DLD1 (cell line): ENCODE results near the gene HHIP.

Source experiments
- in situ Hi-C: cut with HindIII; loops from 2 replicates; pipeline ENCODE4 v1.10.0; 2017; ENCODE audit warnings: low sequenced_read_pairs

Gene HHIP

GRCh38 chr4:144705601-144706590 is 59.9 kb downstream of the HHIP start:
- in situ Hi-C loops = no loop called here

- in situ Hi-C loops = no loop called here
Observed at GRCh38 chr4:144709159-144709558, 63.2 kb downstream of the HHIP start.

- in situ Hi-C loops = no loop called here
Observed at GRCh38 chr4:144709793-144710525, 64.0 kb downstream of the HHIP start.

DNA sequence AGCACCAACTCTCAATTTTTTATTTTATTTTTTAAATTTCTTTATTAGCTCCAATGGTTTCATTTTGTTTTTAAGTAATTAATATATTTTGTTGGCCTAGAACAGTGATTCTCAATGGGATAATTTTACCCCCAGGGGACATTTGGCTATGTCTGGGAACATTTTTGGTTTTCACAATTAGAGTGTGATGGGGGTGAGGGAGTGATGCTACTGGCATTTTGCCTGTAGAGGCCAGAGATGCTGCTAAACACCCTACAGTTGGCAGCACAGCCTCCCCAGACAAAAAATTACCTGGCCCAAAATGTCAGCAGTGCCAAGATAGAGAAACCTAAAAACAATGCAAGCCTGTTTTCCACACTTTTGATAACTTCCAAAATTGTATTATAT is 64.6 kb downstream of the HHIP start:
- in situ Hi-C loops = no loop called here

- in situ Hi-C loops = no loop called here
Observed at GRCh38 chr4:144711700-144712456, 65.9 kb downstream of the HHIP start.

DNA sequence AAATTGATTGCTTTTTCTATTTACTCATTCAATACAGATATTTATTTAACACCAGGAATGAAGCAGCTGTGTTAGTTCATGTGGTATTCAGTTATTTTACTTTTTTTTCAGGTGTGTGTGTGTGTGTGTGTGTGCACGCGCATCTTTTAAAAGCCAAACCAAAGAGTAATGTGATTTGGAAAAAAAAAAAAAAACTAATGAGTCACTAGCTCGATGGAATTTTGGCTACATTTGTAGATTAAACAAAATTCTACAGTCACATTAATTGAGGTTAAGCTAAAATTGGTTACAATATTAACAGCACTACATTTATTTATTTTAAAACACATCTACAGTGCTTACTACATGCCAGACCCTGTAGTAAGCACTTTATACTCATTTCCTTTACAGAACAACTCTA is 66.8 kb downstream of the HHIP start:
- in situ Hi-C loops = no loop called here

- in situ Hi-C loops = no loop called here
Observed at GRCh38 chr4:144714166-144714565, 68.2 kb downstream of the HHIP start.

- in situ Hi-C loops = no loop called here
Observed at GRCh38 chr4:144715230-144715629, 69.3 kb downstream of the HHIP start.

DNA sequence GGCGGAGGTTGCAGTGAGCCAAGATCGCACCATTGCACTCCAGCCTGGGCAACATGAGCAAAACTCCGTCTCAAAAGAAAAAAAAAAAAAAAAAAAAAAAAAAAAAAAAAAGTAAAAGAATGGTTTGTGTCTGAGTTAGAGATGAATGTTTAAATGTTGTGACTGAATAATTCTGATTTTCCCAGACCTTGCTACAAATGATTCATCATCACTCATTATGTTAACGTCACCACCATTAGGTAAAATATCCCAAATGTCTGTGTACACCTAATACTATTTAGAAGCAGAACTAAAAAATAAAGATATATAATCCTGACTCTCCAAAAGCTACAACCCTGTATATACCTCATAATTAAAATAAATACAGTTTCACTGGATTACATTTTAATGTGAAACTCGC is 70.8 kb downstream of the HHIP start:
- in situ Hi-C loops = no loop called here

- in situ Hi-C loops = no loop called here
Observed at GRCh38 chr4:144718958-144719512, 73.1 kb downstream of the HHIP start.

GRCh38 chr4:144720491-144720890 is 74.5 kb downstream of the HHIP start:
- in situ Hi-C loops = no loop called here

- in situ Hi-C loops = no loop called here
Observed at GRCh38 chr4:144721994-144722393, 76.0 kb downstream of the HHIP start.

- in situ Hi-C loops = no loop called here
Observed at GRCh38 chr4:144723471-144723870, 77.5 kb downstream of the HHIP start.

DNA sequence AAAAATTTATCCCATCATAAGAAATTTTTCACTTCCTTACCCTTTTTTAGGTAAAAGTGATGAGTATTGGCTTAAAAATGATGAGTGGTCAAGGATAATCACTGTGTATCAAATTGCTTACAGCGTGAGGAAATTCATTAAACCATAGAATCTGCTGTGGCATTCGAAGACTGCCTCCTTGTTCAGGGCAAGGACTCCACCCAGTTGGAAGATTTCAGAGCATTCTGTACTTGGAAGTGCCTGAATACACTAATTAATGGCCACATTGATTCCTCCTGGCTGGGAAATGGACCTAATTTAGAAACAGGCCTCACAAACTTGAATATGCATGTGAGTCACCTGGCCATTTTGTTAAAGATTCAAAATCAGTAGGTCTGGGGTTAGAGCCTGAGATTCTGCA is 83.2 kb downstream of the HHIP start:
- in situ Hi-C loops = no loop called here

GRCh38 chr4:144732584-144733428 is 86.8 kb downstream of the HHIP start:
- in situ Hi-C loops = no loop called here

DNA sequence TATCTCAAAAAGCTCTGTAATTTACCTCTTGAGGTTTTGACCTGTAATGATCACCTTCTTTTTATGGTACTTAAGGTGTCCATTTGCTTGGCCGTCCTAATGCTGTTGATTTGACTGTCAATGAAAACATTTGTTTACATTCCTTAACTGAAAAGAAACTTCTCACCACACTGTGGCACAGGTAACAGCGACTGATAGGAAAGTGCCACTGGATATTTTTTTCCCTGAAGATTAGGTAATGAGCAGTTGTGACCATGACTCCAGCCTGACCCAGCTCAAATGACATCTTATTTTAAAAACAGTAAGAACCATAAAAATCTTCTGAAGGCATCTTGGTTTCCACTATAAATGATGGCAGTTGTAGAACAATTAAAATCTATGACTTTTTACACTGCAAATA is 87.6 kb downstream of the HHIP start:
- in situ Hi-C loops = no loop called here

DNA sequence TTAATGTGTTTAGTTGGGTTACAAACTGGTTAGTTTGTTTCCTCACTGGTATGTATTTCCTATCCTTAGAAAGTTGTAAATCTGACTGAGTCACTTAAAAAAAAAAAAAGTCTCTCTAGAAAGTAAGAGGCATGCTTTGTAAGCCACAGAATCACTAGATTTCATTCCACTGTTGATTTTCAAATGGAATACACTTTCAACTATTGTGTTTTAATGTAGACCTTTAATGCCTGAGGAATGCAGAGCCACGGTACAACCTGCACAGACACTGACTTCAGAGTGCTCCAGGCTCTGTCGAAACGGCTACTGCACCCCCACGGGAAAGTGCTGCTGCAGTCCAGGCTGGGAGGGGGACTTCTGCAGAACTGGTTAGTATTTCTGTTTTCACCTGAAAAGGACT is 88.6 kb downstream of the HHIP start:
- in situ Hi-C loops = no loop called here

- in situ Hi-C loops = no loop called here
Observed at GRCh38 chr4:144738649-144739048, 92.7 kb downstream of the HHIP start.

DNA sequence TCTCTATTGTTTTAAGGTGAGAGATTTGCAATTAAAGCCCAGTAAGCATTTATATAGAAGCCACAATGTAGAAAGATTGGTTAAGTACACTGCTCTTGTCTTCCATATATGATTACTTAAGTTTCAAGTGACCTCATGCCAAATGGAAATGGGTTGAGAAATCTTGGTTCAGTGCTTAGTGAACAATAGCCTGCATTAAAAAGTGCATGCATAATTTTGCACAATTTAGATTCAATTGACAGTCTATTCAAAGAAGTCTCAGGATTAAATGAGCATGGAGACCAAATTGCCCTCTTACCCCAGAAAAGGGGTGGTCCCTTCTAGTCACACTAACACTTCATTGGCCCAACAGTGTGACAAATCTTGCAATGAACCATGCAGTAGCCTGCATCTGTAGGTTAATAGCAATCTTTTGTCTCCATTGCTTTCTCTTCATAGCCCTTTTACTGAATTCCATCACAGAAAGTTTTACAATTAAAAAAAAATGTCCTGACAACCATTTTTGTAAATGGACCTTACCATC is 93.6 kb downstream of the HHIP start:
- in situ Hi-C loops = no loop called here

- in situ Hi-C loops = no loop called here
Observed at GRCh38 chr4:144740316-144740715, 94.4 kb downstream of the HHIP start.
